ENCODE results near the gene TRIM59.

GRCh38 chr3:160437083-160437455 lies 12.5 kb downstream of the TRIM59 start:
- no peak for TF ChIP-seq CTCF (IDR thresholded peaks at IDR 0.05)
- no peak for TF ChIP-seq POLR2A (IDR thresholded peaks at IDR 0.05)
